CD4-positive, alpha-beta T cell treated with Interleukin-12 subunit alpha and Interleukin-12 subunit beta, for 1 hour (primary cell): ENCODE measurements around the gene FERMT3.

Experiments
- DNase-seq: peaks from one replicate; pipeline ENCODE4 v3.0.0-alpha.2; 2020

FERMT3 gene

GRCh38 chr11:64251016-64251752, 44.7 kb downstream of the FERMT3 start, which contains the start of gene PLCB3:
PLCB3 (plus strand) TSS chr11:64251530; CDS start chr11:64251650, 120 bp downstream.
- peak; percentile 74 for DNase-seq

GRCh38 chr11:64251753-64252002, 45.2 kb downstream of the FERMT3 start:
- DNase-seq: no peak

GRCh38 chr11:64252003-64252872, 45.7 kb downstream of the FERMT3 start:
- no peak for DNase-seq

GRCh38 chr11:64253043-64253442, 46.5 kb downstream of the FERMT3 start:
- DNase-seq: no peak

GRCh38 chr11:64253481-64253880, 47.0 kb downstream of the FERMT3 start:
- no peak for DNase-seq

- no peak for DNase-seq
These were observed 47.8 kb downstream of the FERMT3 start for GRCh38 chr11:64254326-64254725.

GRCh38 chr11:64255135-64256128, 48.9 kb downstream of the FERMT3 start:
- DNase-seq: no peak

GRCh38 chr11:64256300-64256699, 49.8 kb downstream of the FERMT3 start:
- no peak for DNase-seq

GRCh38 chr11:64258356-64258755, 51.8 kb downstream of the FERMT3 start:
- no peak for DNase-seq

- DNase-seq: no peak
These were observed 52.5 kb downstream of the FERMT3 start for GRCh38 chr11:64258946-64259532.

GRCh38 chr11:64259533-64260067, 53.1 kb downstream of the FERMT3 start:
- DNase-seq: no peak

GRCh38 chr11:64260147-64260708, 53.7 kb downstream of the FERMT3 start:
- no peak for DNase-seq

- DNase-seq: no peak
These were observed 55.1 kb downstream of the FERMT3 start for GRCh38 chr11:64261556-64262080.

GRCh38 chr11:64262271-64263002, 55.9 kb downstream of the FERMT3 start:
- no peak for DNase-seq

- DNase-seq: no peak
These were observed 56.8 kb downstream of the FERMT3 start for GRCh38 chr11:64263021-64263946.

GRCh38 chr11:64263947-64264317, 57.4 kb downstream of the FERMT3 start:
- no peak for DNase-seq

GRCh38 chr11:64264371-64264852, 57.9 kb downstream of the FERMT3 start:
- DNase-seq: no peak

- no peak for DNase-seq
These were observed 58.9 kb downstream of the FERMT3 start for GRCh38 chr11:64265176-64266160.
